Caki2 (cell line): ENCODE results near the gene PTPRJ. TPM values are rescaled to one million over a fixed set of nuclear protein-coding genes. Genes with fewer than 3 reads are reported as not detected.
A peak's percentile ranks its signal among the peaks of the same experiment; 100 is the strongest.

Source experiments
- DNase-seq: peaks from one replicate; pipeline ENCODE4 v3.0.0-alpha.2; 2015; ENCODE audit warnings: low read depth
- in situ Hi-C: cut with HindIII; loops from 2 replicates; pipeline ENCODE4 v1.10.0; 2016; ENCODE audit warnings: low sequenced_read_pairs, low pct_unique_long_range_greater_than_20kb, mixed read lengths
- total RNA-seq: library from RNA; depleted of rRNA; stranded (reverse); fragments of >200 nt; shearing (Covaris generic); gene quantifications from 2 replicates; pipeline ENCODE4 v1.2.3, GENCODE V29; 2014; ENCODE audit warnings: low replicate concordance

Gene PTPRJ
- total RNA-seq, 1 experiment from 2014 or later = 33.3 TPM

DNA sequence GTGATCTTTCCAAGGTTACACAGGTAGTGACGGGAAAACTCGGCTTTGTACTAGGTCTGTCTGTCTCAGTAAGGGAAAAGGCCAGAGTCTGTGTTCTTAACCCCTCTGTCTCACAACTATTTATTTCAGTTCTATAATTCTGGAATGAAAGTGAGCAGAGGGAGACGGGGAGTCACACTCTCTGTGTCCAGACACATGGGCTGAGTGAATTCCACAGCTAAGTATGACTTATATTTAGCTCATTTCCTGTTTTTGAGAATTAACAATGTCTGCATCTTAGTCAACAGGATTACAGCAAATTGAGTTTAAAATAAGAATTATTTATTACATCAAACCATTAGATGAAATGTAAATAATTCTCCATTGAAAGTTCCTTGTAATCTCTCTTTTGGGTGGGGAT, 173.8 kb downstream of the PTPRJ start:
- no peak for DNase-seq
- in situ Hi-C loops = no loop called here

- no peak for DNase-seq
- in situ Hi-C loops = no loop called here
Measured at GRCh38 chr11:48161951-48162884, 181.9 kb downstream of the PTPRJ start.

DNA sequence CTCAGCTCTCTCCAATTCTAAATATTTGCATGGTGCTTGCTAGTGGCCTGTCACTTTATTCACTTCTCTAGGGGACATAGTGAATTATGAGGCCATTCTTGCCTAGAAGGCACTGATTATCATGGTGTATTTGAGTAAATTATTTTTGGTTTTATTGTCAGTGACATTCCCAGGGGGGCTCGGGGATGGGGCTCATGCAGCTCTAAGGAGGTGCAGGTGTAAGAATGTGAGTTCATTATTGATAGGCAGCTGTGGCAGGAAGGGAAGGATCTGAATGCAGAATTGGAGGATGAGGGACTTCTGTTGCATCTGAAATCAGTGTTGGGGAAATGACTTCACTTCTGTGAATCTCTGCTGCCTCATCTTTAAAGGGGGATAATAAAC, 182.5 kb downstream of the PTPRJ start:
- no peak for DNase-seq
- in situ Hi-C loops = no loop called here

- DNase-seq = no peak
- in situ Hi-C loops = no loop called here
Measured at GRCh38 chr11:48163360-48164100, 183.2 kb downstream of the PTPRJ start.

- DNase-seq = no peak
- in situ Hi-C loops = no loop called here
Measured at GRCh38 chr11:48164836-48165235, 184.5 kb downstream of the PTPRJ start.

DNA sequence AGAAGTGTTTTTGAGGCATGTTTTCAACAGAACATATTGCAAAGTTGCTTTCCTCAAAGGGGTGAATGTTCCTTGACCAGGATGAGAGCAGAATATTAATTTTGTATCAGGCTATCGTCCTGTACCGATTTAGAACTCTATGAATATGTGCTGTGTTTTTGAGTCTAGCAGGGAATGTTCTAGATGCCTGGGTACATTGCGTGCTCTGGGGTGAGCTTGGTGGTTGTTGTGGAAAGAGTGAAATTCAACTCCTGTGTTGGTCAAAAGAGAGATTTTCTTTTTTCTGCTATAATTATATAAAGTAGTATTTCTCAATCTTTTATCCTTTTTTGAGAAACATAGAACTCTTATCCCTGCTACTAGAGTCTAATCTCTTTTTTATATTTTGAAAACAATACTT, 185.1 kb downstream of the PTPRJ start:
- DNase-seq = no peak
- in situ Hi-C loops = no loop called here

DNA sequence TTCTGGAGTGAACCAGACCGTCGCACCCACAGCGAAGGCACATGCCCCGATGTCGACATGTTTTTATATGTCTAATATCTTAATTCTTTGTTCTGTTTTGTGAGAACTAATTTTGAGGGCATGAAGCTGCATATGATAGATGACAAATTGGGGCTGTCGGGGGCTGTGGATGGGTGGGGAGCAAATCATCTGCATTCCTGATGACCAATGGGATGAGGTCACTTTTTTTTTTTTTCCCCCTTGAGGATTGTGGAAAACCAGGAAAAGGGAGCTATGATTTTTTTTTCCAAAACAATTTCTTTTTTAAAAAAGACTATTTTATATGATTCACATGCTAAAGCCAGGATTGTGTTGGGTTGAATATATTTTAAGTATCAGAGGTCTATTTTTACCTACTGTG, 187.0 kb downstream of the PTPRJ start:
- no peak for DNase-seq
- in situ Hi-C loops = no loop called here

- in situ Hi-C loops = no loop called here
- no peak for DNase-seq
Measured at GRCh38 chr11:48168815-48169214, 188.5 kb downstream of the PTPRJ start.

GRCh38 chr11:48169259-48169658, 188.9 kb downstream of the PTPRJ start:
- in situ Hi-C loops = no loop called here
- no peak for DNase-seq

GRCh38 chr11:48169717-48170116, 189.4 kb downstream of the PTPRJ start:
- in situ Hi-C loops = no loop called here
- DNase-seq = no peak

DNA sequence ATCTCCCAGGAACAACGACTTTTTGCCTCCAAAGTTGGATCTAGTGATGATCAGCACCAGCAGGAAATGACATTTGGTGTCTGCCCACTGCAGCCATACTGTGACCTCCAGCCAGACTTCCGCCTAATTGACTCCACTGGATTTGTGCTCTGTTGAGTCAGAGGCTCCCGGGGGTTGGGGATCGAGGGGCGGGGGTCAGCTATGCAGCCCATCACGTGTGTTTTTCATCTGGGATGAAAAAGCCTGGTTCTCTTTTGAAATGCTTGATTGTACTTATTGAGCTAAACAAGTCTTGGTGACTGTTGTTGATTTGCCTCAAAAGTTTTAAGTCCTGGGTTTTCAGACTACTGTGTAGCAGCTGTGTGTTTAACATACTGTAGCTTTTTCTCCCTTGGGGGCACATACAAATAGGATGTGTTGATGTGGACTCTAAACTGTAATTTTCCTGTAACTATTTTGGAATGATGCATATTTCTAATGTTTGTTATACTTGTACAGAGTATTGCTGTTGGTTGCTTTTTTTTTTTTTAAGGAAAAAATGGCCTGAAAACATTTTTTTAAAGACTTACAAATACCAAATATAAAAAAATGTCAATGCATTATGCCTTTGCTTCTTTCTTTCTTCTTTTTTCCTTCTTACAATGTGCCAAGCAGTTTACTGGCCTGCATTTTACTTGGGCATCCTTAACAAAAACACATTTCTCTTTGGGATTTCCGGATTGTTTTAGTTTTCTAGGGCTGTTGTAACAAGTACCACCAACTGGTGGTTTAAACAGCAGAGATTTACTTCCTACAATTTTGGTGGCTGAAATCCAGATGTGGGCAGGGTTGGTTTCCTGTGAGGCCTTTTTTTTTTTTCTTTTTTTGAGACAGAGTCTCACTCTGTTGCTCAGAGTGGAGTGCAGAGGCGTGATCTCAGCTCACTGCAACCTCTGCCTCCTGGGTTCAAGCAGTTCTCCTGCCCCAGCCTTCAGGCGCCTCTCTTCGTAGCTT, 190.2 kb downstream of the PTPRJ start:
- no peak for DNase-seq
- in situ Hi-C loops = no loop called here

DNA sequence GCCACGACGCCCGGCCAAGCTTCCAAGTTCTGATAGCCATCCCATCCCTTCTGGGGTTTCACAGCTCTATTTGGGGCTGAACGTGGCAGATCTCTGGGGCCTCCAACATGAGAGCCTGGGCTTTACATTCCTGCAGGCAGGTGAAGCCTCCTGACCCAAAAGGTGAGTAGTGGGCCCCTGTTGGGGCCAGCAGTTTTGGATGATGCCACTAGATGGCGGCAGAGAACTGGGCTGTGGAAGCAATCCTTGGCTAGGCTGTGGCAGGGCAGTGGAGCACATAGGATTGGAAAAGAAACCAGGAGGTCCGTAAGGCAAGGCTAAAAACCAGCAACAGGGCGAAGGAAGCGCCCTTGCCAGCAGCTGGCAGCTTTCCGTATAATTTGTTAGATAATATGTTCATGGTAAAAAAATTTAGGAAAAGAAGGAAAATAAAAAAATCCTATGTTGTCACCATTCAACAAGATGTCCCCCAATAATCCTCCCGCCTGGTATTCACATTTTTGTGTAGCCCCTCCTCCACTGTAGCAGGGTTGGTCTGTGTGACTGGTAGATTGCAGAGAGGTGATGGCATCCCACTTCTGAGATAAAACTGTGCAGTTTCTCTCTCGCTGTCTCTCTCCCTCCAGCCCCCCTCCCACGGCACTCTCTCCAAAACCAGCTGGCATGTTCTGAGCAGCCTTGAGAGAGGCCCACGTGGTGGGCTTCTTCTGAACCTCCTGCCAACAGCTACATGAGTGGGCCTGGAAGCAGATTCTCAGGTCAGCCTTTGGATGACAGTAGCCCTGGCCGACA, 192.7 kb downstream of the PTPRJ start:
- in situ Hi-C loops = no loop called here
- peak; percentile 41 for DNase-seq

- no peak for DNase-seq
- in situ Hi-C loops = no loop called here
Measured at GRCh38 chr11:48177661-48178060, 197.3 kb downstream of the PTPRJ start.

DNA sequence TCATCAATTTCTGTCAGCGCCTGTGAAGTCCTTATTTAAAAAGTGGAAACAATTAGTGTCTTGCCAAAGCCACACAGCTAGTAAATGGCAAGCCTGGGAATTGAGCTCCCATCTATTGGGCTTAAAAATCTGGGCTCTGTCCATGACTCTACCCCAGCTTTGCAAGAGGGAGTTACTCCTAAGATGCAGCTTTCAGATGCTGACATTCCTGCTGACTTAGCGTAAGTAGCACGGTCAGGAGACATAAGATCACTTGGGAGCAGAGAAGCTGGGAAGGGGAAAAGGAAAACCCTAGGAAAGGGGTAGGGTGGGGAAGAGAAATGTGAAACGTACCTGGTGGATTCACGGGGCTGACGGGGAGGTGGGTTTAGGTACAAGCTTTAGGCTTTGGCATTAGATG, 200.3 kb downstream of the PTPRJ start:
- no peak for DNase-seq
- in situ Hi-C loops = no loop called here

DNA sequence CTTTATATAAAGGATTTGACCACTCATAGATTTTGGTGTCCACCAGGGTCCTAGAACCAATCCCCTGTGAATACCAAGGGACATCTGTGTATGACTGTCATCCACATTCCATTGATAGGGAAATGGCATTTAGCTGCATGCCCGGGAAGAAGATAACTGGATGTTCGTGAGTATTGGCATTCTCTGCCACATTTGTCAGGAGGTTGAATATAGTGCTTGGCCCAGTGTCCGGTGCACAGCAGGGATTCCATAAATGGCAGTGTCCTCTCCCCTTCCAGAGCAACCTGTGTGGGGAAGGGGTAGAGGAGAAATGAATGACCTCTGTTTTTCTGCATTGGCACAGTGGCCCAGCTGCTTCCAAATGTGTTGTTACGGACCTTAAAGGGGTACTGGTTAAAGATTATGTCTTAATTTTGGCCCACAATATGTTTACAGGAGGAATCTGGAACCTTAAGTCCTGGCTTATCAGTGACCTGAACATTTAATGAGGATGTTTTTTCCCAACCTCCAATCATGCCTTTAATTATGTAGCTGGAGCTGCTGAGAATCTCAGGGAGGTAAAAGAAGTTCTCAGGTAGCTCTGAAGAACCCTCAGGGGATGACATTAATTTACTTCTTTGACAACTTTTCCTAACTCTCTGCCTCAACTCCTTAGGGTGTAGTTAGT, 202.6 kb downstream of the PTPRJ start:
- in situ Hi-C loops = no loop called here

GRCh38 chr11:48184452-48184851, 204.1 kb downstream of the PTPRJ start:
- in situ Hi-C loops = no loop called here
- no peak for DNase-seq

More for the DNA sequence above, 202.6 kb downstream of the PTPRJ start:
- no peak for DNase-seq
